ENCODE data around the gene NDUFAF2.
"Not testable (repeated sequence)": the region's sequence is repeated elsewhere in the genome, so short reads cannot be mapped to it uniquely, and the experiment has no call there.

The NDUFAF2 gene

GRCh38 chr5:61048534-61048933 is 103.5 kb downstream of the NDUFAF2 start:
- no peak for DNase-seq

DNA sequence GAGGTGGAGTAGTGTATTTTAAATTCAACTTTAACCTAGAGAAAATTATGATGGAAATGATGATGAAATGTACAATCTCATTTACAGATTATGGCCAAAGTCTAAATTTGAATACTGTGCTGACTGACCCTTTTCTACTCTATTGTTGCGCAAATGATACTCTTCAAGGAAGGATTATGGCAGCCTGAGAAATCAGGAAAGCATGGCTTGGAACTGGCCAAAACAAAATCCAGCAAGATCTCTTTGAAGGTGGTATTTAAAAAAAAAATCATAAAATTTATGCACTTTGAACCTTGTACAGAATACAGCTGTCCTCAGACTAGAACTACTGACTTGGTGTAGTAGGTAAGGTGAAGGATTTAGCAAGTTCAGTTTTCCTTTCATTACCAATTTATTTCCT is 105.3 kb downstream of the NDUFAF2 start:
- DNase-seq = no peak

- DNase-seq = no peak
Observed at GRCh38 chr5:61051267-61051666, 106.3 kb downstream of the NDUFAF2 start.

DNA sequence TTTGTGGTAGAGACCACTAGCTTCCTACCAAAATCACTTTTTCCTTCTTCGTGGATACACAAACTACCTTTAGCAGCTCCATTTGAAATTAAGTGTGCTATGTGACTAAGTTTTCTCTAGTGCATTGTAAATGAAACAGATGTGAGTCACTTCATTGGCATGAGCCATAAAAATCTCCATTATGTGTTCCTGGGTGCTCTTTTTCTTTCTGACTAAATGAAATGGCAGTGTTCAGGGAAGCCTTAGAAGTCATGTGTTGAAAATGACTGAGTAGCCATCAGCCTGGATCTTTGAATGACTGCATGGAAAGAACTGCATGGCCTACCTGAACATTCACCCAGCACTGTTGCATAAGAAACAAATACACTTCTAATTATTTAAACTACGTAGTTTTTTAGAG is 107.9 kb downstream of the NDUFAF2 start:
- no peak for DNase-seq

DNA sequence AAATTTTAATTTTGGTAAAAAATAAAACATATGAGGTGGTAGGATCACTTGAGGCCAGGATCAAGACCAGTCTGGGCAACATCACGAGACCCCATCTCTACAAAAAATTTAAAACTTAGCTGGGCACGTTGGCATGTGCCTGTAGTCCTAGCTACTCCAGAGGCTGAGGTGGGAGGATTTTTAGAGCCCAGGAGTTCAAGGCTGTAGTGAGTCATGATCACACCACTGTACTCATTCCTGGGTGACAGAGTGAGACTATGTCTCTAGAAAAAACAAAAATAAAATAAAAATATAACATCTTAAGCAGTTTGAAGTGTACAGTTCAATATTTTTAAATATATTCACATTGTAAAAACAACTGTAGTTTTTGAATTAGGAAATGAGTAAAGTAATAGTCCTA is 108.9 kb downstream of the NDUFAF2 start:
- DNase-seq = no peak

DNA sequence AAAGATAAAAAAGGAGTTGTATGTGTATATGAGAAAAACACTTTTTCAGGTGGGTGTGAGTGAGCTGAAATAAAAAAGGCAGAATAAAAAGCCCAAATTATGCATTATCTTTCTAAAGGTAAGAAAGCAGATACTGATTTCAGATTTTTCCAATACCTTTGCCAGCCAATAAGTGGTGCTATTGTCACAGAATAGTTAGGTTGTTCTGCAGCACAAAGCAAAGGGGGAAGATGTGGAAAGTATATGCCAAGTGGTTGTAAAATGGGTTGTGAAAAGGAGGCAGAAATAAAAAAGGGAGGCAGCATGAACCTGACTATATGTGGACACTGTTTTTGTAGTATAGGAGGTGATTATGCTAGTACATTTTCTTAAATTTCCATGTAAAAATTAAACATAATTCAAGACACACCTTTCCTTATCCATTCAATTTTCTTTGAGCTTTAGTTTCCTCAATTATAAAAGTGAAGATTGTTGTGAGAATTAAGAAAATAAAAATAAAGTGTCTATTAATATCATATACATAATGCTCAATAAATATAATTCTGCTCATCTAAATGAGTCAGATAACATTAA is 110.5 kb downstream of the NDUFAF2 start:
- DNase-seq = no peak

- no peak for DNase-seq
Observed at GRCh38 chr5:61059499-61059898, 114.5 kb downstream of the NDUFAF2 start.

DNA sequence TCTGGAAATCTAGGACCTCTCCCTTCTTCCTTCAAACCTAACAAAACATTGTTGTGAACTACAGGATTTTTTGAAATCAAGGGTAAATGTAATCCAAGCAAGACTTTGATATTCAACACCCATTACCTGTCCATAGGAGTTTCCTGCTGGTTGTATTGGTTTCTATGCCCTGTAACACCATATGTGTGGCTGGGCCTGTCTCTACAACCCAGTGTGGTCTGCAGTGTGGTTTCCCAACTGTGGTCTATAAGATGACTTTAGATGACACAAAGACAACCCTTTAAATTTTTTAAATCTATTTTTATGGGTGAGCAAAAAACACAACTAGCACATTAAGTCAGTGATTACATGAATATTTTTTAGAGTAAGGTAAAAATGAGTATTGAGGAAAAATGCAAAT is 124.1 kb downstream of the NDUFAF2 start:
- no peak for DNase-seq

GRCh38 chr5:61071526-61071925 is 126.5 kb downstream of the NDUFAF2 start:
- DNase-seq = peak; percentile 9

DNA sequence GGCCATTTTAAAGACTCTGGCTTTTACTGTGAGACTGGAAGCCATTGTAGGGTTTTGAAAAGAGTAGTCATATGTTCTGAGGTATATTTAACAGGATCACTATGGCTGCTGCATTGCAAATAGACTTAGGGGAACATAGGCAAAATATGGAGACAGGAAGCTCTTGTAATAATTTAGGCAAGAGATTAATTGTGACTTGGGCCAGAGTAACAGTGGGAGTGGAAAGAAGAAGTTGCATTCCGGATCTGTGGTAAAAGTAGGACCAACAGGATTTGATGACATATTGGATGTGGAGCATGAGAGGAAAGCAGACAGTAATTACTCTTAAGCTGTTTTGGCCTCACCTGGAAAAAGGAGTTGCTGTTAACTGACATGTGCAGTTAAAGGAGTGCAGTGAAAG is 131.6 kb downstream of the NDUFAF2 start:
- DNase-seq = no peak

DNA sequence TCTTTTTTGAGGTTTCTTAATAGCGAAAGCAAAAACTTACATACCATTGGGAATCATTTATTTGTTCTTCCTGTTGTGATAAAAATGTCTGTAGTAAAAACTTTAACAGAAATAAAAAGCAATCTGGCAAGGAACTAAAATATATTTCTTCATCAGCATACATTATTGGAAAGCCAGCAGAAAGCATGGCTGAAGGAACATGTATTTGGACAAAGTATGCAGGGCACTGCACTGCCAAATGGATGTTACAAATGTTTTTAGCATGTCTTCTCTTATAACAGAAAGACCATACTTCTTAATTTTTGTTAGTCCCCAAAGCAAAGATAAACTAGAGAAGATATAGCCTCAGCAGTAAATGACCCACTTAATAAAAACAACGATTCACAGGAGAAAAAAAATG is 136.7 kb downstream of the NDUFAF2 start:
- DNase-seq = no peak

DNA sequence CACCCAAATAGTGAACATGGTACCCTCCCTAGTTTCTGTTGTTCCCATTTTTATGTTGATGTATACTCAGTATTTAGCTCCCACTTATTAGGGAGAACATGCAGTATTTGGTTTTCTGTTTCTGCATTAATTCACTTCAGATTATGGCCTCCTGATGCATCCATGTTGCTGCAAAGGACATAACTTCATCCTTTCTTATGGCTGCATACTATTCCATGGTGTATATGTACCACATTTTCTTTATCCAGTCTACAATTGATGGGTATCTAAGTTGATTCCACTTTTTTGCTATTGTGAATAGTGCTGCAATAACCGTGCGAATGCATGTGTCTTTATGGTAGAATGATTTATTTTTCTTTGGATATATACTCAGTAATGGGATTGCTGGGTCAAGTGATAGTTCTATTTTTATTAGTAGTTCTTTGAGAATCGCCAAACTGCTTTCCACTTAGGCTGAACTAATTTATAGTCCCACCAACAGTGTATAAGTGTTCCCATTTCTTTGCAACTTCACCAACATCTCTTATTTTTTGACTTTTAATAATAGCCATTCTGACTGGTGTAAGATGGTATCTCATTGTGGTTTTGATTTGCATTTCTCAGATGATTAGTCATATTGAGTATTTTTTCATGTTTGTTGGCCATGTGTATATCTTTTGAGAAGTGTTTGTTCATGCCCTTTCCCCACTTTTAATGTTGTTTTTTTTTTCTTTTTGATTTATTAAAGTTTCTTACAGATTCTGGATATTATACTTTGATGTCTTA is 137.7 kb downstream of the NDUFAF2 start:
- DNase-seq = no peak

DNA sequence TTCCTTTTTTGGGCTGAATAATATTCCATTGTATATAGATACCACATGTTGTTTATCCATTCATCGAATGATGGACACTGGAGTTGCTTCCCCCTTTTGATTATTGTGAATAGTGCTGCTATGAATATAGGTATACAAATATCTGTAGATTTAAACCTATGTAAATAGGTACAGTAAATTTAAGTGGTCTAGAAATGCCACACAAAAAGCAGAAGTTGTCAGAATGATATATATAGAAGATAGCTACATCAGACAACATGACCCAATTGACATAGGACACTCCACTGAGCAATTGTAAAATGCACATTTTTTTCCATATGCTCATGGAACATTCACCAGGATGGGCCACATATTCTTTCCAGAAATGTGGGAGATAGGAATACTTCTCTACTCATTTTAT is 139.7 kb downstream of the NDUFAF2 start:
- DNase-seq = no peak

DNA sequence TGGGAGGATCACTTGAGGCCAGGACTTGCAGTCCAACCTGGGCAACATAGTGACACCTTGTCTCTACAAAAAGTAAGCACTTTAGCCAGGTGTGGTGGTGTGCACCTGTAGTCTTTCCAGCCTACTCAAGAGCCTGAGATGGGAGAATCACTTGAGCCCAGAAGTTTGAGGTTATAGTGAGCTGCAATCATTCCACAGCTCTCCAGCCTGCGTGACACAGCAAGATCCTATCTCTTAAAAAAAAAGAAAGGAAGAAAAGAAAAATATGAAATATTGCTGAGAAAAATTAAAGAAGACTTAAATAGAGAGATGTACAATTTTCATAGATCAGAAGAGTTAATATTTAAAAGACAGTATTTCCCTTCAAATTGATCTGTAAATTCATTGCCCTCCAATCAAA is 140.9 kb downstream of the NDUFAF2 start:
- DNase-seq = no peak

GRCh38 chr5:61087921-61088320 is 142.9 kb downstream of the NDUFAF2 start:
- no peak for DNase-seq

- DNase-seq = no peak
Observed at GRCh38 chr5:61089351-61089750, 144.3 kb downstream of the NDUFAF2 start.

DNA sequence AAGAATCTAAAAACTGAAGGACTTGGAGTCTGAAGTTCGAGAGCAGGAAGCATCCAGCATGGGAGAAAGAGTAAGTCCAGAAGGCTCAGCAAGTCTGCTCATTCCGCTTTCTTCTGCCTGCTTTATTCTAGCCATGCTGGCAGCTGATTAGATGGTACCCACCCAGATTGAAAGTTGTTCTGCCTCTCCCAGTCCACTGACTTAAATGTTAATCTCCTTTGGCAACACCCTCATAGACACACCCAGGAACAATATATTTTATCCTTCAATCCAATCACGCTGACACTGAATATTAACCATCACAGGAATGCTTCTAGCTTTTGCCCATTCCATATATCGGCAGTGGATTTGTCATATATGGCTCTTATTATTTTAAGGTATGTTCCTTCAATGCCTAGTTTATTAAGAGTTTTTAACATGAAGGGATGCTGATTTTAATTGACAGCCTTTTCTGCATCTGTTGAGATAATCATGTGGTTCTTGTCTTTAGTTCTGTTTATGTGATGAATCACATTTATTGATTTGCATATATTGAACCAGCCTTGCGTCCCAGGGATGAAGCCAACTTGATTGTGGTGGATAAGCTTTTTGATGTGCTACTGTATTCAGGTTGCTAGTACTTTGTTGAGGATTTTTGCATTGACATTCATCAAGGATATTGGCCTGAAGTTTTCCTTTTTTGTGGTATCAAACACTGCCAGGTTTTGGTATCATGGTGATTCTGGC is 148.2 kb downstream of the NDUFAF2 start:
- not testable (repeated sequence) for DNase-seq

DNA sequence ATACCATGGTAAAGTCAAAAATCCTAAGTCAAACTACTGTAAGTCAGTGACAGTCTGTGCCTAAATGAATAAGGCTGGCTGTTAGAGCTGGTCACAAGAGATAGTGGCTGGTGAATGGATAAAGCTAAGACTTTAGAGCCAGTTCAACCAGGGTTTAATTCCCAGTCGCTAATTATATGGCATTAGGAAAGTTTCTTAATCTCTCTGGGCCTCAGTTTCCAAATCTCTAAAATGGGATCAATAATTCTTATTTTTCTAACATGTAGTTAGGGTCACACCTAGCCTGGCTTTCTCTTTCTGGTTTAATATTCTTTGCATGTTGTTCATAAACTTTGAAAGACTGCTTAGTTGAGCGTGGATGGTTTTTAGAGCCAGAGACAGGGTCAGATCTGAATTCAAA is 152.5 kb downstream of the NDUFAF2 start:
- no peak for DNase-seq

GRCh38 chr5:61098251-61098995 is 153.4 kb downstream of the NDUFAF2 start:
- no peak for DNase-seq

GRCh38 chr5:61100437-61100836 is 155.4 kb downstream of the NDUFAF2 start:
- no peak for DNase-seq

- no peak for DNase-seq
Observed at GRCh38 chr5:61114441-61114840, 169.4 kb downstream of the NDUFAF2 start.

GRCh38 chr5:61115968-61116367 is 171.0 kb downstream of the NDUFAF2 start:
- DNase-seq = no peak

DNA sequence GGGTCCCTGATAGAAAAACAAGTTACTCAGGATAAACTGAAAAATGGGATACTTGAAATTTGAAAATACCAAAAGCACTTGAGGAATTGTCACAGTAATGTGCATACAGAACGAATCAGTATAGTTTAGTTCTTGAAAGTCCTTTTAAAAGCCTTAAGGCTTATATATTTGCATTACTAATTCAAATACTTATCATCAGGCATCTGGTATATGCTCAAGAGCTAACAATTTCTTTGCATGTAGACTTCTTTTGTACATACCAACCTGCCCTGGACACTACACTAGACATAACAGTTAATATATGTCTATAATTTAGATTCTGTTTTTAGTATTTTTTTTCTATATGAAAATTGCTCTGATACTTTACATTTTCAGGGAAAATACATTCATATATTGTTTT is 174.1 kb downstream of the NDUFAF2 start:
- DNase-seq = no peak

Data from right kidney (tissue), 1 donor.